ENCODE results near the gene PGBD5. TPM values are rescaled to one million over a fixed set of nuclear protein-coding genes. Genes with fewer than 3 reads are reported as not detected.

The PGBD5 gene
- polyA plus RNA-seq, 1 donor (not counting 4 experiments of a cell fraction or from before 2014, with no cell fraction given): 0.28 TPM

- dilution Hi-C loops (cut with MboI; ENCODE audit: extremely low pct_ligation_motif_present, low sequenced_read_pairs): no loop called here
- Histone ChIP-seq H3K9me3 (ENCODE audit: control insufficient read depth, low read depth, low read length) (no peaks in the 10 kb centered on the region), H3K9ac (ENCODE audit: control insufficient read depth, extremely low read depth, insufficient read depth, low read length) (no peak overlapping the region), H3K79me2 (ENCODE audit: control insufficient read depth, insufficient read depth, low read length) (no peaks in the 10 kb centered on the region), H4K20me1 (ENCODE audit: control insufficient read depth, extremely low read depth, insufficient read depth, low read length) (no peaks in the 10 kb centered on the region), H3K27ac (ENCODE audit: control insufficient read depth, insufficient read depth, low read length) (no peak overlapping the region), H3K4me1 (ENCODE audit: control insufficient read depth, extremely low read depth, insufficient read depth, low read length) (peaks cover 3% of the 10 kb centered on the region), H2AFZ (ENCODE audit: control insufficient read depth, low read length) (no peak overlapping the region), H3K36me3 (ENCODE audit: control insufficient read depth in 2 of 2, extremely low read depth in 1 of 2, insufficient read depth in 2 of 2, low read length in 2 of 2) (no peaks in the 10 kb centered on the region), H3K27me3 (ENCODE audit: control insufficient read depth, extremely low read depth, insufficient read depth, low read length) (peaks cover 9% of the 10 kb centered on the region), H3K9me1 (ENCODE audit: control insufficient read depth, extremely low read depth, insufficient read depth, low read length) (no peaks in the 10 kb centered on the region), H3K4me2 (ENCODE audit: control insufficient read depth, extremely low read depth, insufficient read depth, low read depth, low read length) (no peak overlapping the region), H3K4me3 (ENCODE audit: control insufficient read depth in 2 of 3, extremely low read depth in 1 of 3, insufficient read depth in 2 of 3, low read depth in 1 of 3, low read length in 3 of 3) (no peak overlapping the region)
- DNase-seq (ENCODE audit: low read depth, low spot score): no peak
- no peak for FAIRE-seq
- no peak for TF ChIP-seq CTCF (optimal IDR thresholded peaks at IDR 0.05 in 1 of 3, IDR thresholded peaks at IDR 0.05 in 1 of 3, conservative IDR thresholded peaks at IDR 0.05 in 1 of 3; ENCODE audit: extremely low read depth in 1 of 3, insufficient read depth in 2 of 3, low read length in 3 of 3)
- TF ChIP-seq EZH2 (IDR thresholded peaks at IDR 0.05; ENCODE audit: low read length): no peak
These were observed 103.7 kb downstream of the PGBD5 start for GRCh38 chr1:230322421-230322756.

GRCh38 chr1:230321741-230322420 is 104.3 kb downstream of the PGBD5 start:
- DNase-seq (ENCODE audit: low read depth, low spot score) (no peak), FAIRE-seq (no peak)
- Histone ChIP-seq H3K4me2 (ENCODE audit: control insufficient read depth, extremely low read depth, insufficient read depth, low read depth, low read length) (no peak overlapping the region), H2AFZ (ENCODE audit: control insufficient read depth, low read length) (no peak overlapping the region), H3K9ac (ENCODE audit: control insufficient read depth, extremely low read depth, insufficient read depth, low read length) (no peak overlapping the region), H3K27ac (ENCODE audit: control insufficient read depth, insufficient read depth, low read length) (no peak overlapping the region), H3K4me3 (ENCODE audit: control insufficient read depth in 2 of 3, extremely low read depth in 1 of 3, insufficient read depth in 2 of 3, low read depth in 1 of 3, low read length in 3 of 3) (no peak overlapping the region), H3K27me3 (ENCODE audit: control insufficient read depth, extremely low read depth, insufficient read depth, low read length) (peaks cover 14% of the 10 kb centered on the region), H3K9me1 (ENCODE audit: control insufficient read depth, extremely low read depth, insufficient read depth, low read length) (no peaks in the 10 kb centered on the region), H3K9me3 (ENCODE audit: control insufficient read depth, low read depth, low read length) (no peaks in the 10 kb centered on the region), H3K4me1 (ENCODE audit: control insufficient read depth, extremely low read depth, insufficient read depth, low read length) (peaks cover 3% of the 10 kb centered on the region), H4K20me1 (ENCODE audit: control insufficient read depth, extremely low read depth, insufficient read depth, low read length) (no peaks in the 10 kb centered on the region), H3K36me3 (ENCODE audit: control insufficient read depth in 2 of 2, extremely low read depth in 1 of 2, insufficient read depth in 2 of 2, low read length in 2 of 2) (no peaks in the 10 kb centered on the region), H3K79me2 (ENCODE audit: control insufficient read depth, insufficient read depth, low read length) (no peaks in the 10 kb centered on the region)
- TF ChIP-seq EZH2 (IDR thresholded peaks at IDR 0.05; ENCODE audit: low read length) (no peak), CTCF (optimal IDR thresholded peaks at IDR 0.05 in 1 of 3, IDR thresholded peaks at IDR 0.05 in 1 of 3, conservative IDR thresholded peaks at IDR 0.05 in 1 of 3; ENCODE audit: extremely low read depth in 1 of 3, insufficient read depth in 2 of 3, low read length in 3 of 3) (no peak)
- dilution Hi-C loops (cut with MboI; ENCODE audit: extremely low pct_ligation_motif_present, low sequenced_read_pairs): no loop called here

Data from keratinocyte (primary cell).